GM12864 (cell line): ENCODE data around the gene SGSH.

Experiments used
- DNase-seq: peaks from one replicate; pipeline ENCODE4 v3.0.0-alpha.2; 2011; ENCODE audit warnings: low read depth
- H3K4me3 ChIP-seq: 2 replicates; pipeline ENCODE4 v1.5.1; 2011; ENCODE audit warnings: mild to moderate bottlenecking, low read depth, low read length, control low read depth
- CTCF ChIP-seq: IDR thresholded peaks from 2 replicates; pipeline ENCODE4 v1.5.1; 2011; ENCODE audit warnings: low read depth, mild to moderate bottlenecking, moderate library complexity, low read length, control low read depth, inconsistent platforms; ENCODE audit errors: missing control alignments

Gene SGSH

GRCh38 chr17:80214878-80215210, 5.3 kb downstream of the SGSH start:
- H3K4me3 ChIP-seq, result no peak overlapping the region
- DNase-seq, result no peak
- TF ChIP-seq CTCF, result no peak

DNA sequence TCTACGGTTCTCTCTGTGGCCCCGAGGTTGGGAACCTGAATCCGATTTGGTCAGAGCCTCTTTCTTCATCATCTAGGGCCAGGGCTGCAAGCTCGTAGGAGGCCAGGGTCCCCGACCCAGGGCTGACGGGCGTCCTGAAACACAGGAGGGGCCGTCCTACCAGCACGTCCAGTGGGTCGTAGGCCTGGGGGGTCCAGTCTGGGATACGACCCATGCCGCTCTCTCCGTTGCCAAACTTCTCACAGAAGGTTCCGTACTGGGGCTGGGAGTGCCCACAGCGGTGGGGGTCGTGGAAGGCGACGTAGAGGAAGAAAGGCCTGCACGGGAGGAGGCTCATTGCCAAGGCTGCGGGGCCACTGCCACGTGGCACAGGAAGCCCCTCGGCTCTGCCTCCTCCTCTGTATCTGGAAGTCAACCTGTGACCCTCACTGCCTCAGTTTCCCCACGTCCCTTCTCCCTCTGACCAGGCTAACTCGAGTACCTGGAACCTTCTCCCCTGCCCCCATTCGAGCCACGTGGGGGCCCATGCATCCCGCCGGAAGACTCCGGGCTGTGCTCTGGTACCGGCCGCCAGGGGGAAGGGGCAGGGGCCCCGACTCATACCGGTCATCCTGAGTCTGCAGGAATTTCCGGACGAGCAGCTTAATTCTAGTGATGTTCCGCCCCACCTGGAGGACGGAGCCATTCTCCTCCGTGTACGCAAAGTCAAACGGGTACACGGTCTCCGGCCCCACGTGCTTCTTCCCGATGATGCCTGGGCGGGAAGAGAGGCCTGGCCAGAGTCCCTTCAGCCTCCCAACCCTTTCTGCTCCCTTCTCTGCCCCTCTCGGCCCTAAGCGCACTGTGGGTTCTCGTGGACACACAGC, 5.9 kb downstream of the SGSH start:
- no peak for DNase-seq
- no peak for TF ChIP-seq CTCF
- H3K4me3 ChIP-seq, result no peak overlapping the region

DNA sequence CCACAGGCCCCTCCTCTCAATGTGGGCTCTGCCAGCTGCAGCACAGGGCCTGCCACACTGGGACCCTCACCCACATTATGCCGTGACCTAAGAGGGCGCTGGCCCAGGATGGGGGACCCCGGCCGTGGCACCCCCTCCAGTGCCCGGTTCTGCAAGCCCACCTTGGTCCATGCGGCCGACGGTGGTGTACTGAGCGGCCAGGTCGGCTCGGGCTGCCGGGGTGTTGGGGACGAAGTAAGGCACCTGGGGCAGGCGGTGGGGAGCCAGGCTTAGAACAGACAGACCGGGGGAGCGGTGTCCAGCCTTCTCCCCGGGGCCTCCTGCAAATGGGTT, 6.5 kb downstream of the SGSH start:
- DNase-seq, result no peak
- H3K4me3 ChIP-seq, result no peak overlapping the region
- TF ChIP-seq CTCF, result no peak

DNA sequence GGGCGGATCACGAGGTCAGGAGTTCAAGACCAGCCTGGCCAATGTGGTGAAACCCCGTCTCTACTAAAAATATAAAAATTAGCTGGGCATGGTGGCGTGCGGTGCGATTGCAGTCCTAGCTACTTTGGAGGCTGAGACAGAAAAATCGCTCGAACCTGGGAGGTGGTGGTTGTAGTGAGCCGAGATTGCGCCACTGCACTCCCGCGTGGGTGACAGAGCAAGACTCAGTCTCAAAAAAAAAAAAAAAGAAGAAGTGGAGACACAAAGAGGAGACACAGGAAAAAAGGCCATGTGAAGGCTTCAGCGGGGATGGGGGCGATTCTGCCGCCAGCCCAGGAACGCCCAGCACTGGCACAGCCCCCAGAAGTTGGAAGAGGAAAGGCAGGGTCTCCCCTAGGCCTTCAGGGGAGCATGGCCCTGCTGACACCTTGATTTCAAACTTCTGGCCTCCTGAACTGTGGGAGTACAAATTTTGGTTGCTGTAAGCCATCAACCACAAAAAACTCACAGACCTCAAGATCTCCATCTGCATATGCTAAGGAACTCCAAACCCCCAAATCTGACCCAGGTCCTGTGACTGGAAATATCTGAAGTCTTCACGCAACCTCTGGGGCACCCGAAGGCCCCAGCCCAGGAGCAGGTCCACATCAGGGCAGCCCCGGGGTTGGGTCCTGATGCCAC, 7.0 kb downstream of the SGSH start:
- DNase-seq, result no peak
- no peak overlapping the region for H3K4me3 ChIP-seq
- TF ChIP-seq CTCF, result no peak

DNA sequence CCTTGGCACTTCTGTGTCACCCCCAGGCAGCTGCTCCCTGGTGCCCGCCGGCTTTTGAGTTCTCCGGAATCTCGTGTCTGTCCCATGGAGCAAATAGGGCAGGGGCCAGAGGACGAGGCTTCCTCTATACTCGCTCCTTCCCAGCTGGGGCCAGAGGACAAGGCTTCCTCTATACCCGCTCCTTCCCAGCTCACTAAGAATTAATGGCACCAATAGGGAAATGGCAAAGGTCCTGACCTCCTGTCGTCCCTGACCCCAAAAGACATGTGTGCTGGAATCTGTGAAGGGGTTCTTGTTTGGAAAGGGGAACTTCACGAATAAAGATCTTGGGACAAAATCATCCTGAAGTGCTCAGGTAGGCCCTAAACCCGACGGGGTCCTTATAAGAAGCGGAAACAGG, 7.6 kb downstream of the SGSH start:
- no peak overlapping the region for H3K4me3 ChIP-seq
- TF ChIP-seq CTCF, result no peak
- DNase-seq, result no peak

DNA sequence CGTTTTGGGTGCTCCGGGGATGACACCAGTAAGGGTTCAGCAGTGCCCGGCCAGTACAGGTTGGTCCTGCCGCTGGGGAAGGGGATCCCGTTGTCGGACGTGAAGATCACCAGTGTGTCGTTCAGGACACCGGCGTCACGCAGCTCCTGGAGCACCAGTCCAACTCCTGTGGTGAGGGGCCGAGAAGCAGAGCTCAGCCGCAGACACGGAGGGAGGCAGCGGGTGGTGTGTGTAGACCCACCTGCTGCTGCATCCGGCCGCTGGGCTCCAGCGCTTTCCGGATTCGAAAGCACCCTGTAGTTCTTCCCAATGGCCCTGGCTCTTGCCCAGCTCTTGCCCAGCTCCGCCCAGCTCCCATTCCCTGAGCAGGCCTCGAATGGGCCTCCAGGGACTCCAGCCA, 8.0 kb downstream of the SGSH start:
- DNase-seq, result no peak
- no peak for TF ChIP-seq CTCF
- no peak overlapping the region for H3K4me3 ChIP-seq

GRCh38 chr17:80210348-80211108, 9.6 kb downstream of the SGSH start:
- no peak for TF ChIP-seq CTCF
- DNase-seq, result no peak
- no peak overlapping the region for H3K4me3 ChIP-seq
